Rectal smooth muscle tissue (tissue), 1 donor: Measurements from ENCODE around the gene FLOT1.
A peak's percentile ranks its signal among the peaks of the same experiment; 100 is the strongest.

Experiments
- H3K27ac ChIP-seq: one replicate; pipeline ENCODE4 v1.7.0; 2013; ENCODE audit warnings: low read depth, low read length, inconsistent platforms
- H3K27me3 ChIP-seq: one replicate; pipeline ENCODE4 v1.7.0; 2013; ENCODE audit warnings: low read length; ENCODE audit not compliant: control insufficient read depth, insufficient read depth
- H3K36me3 ChIP-seq: one replicate; pipeline ENCODE4 v1.7.0; 2013; ENCODE audit warnings: low read length; ENCODE audit not compliant: control insufficient read depth, insufficient read depth
- H3K4me1 ChIP-seq: one replicate; pipeline ENCODE4 v1.7.0; 2013; ENCODE audit warnings: low read length; ENCODE audit not compliant: control insufficient read depth, insufficient read depth
- H3K4me3 ChIP-seq: one replicate; pipeline ENCODE4 v1.7.0; 2013; ENCODE audit warnings: low read length
- H3K9ac ChIP-seq: one replicate; pipeline ENCODE4 v1.7.0; 2013; ENCODE audit warnings: low read length

Gene FLOT1

DNA sequence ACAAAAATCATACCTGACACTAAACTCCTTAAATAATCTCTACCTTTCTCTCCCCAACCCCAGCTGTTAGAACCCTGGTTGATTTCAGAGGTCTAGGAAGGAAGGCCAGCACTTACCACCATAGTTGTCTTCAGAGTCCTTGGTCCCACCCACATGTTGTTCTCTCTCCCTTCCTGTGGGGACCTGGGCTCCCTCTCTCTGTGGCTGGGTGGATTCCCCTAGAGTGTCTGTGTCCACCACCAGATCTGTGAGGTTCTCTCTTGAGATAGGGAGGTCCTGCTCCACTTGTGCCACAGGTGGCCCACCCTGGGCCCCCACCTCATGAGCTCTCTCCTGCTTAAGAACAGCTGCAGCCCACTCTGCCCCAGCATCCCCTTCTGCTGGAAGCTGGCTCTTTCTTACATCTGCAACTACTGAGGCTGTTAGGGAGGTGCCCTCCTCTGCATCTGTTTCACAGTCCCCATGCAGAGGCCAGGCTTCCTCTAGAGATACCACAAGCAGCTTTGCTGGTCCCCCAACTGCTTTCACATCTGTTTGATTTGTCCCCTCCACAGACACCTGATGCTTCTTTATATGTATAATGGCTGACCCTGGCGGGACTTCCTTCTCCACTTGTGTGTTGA is 30.6 kb downstream of the FLOT1 start:
- Histone ChIP-seq H3K27ac (no peak overlapping the region), H3K4me3 (no peak overlapping the region), H3K4me1 (peaks cover 6% of the 10 kb centered on the region), H3K27me3 (no peaks in the 10 kb centered on the region), H3K9ac (no peak overlapping the region), H3K36me3 (peaks cover 19% of the 10 kb centered on the region)

DNA sequence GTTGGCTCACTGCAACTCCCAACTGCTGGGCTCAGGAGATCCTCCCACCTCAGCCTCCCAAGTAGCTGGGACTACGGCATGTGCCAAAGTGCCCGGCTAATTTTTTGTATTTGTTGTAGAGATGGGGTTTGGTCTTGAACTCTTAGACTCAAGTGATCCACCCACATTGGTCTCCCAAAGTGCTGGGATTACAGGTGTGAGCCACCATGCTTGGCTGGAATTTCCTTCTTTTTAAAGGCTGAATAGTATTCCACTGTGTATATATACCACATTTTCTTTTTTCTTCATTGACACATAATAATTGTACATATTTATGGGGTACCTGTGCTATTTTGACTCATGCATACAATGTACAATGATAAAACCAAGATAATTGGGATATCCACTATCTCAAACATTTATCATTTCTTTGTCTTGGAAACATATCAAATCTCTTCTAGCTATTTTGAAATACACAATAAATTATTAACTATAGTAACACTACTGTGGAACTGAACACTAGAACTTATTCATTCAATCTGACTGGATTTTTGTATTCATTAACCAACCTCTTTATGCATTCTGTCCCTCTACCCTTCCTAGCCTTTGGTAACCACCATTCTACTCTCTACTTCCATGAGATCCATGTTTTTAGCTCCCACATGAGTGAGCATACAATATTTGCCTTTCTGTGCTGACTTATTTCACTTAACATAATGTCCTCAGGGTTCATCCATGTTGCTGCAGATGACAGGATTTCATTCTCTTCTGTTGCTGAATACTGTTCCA is 33.2 kb downstream of the FLOT1 start:
- H3K36me3 ChIP-seq = peaks cover 19% of the 10 kb centered on the region
- no peaks in the 10 kb centered on the region for H3K27me3 ChIP-seq
- H3K27ac ChIP-seq = no peak overlapping the region

DNA sequence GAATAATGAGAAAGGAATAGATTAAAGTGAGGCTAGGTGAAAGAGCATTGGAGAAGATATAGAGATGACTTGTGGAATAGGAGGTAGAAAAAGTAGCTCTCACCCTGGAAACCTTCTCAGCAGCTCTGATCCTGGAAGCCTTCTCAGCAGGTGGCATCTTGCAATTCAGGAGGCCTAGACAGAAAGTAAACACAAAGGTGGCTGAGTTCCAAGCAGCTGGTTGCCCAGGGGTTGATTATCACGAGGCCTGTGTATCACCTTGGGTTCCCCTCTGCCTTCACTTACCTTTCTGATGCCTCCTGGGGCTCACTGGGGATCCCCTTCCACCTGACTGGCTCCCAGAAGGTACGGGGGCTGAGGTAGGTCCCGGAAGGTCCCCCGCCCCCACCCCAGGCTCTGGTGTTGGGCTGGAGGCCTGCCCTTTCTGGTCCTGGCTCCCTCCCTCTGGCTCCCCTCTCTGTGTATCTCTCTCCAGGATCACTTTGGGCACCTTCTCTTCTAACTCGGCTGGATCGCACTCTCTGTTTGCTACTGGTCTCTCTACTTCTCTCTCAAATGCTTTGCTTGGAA is 35.1 kb downstream of the FLOT1 start:
- Histone ChIP-seq H3K36me3 (peaks cover 20% of the 10 kb centered on the region), H3K9ac (no peak overlapping the region), H3K4me1 (no peaks in the 10 kb centered on the region), H3K27ac (no peak overlapping the region), H3K27me3 (no peaks in the 10 kb centered on the region), H3K4me3 (no peak overlapping the region)

More for the DNA sequence above, 33.2 kb downstream of the FLOT1 start:
- Histone ChIP-seq H3K4me3 (no peak overlapping the region), H3K9ac (no peak overlapping the region), H3K4me1 (no peaks in the 10 kb centered on the region)

DNA sequence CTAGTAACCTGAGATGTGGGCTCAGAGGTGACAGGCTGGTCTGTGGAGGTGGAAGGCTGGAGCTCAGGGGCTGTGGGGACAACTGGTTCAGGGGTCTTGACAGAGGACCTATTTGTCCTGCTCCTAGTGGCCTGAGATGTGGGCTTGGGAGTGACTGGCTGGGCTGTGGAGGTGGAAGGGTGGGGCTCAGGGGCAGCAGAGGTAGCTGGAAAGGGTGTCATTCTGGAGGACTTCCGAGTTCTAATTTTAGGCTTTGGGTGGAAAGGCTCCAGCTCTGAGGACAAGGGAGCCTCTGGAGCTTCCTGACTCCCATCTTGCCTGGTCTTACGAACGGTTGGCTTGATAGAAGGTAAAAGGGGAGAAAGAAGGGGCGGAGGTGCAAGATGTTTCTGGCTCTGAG is 36.9 kb downstream of the FLOT1 start:
- H3K4me3 ChIP-seq = no peak overlapping the region
- H3K9ac ChIP-seq = no peak overlapping the region
- no peak overlapping the region for H3K27ac ChIP-seq
- H3K4me1 ChIP-seq = no peaks in the 10 kb centered on the region
- no peaks in the 10 kb centered on the region for H3K27me3 ChIP-seq
- peaks cover 11% of the 10 kb centered on the region for H3K36me3 ChIP-seq

DNA sequence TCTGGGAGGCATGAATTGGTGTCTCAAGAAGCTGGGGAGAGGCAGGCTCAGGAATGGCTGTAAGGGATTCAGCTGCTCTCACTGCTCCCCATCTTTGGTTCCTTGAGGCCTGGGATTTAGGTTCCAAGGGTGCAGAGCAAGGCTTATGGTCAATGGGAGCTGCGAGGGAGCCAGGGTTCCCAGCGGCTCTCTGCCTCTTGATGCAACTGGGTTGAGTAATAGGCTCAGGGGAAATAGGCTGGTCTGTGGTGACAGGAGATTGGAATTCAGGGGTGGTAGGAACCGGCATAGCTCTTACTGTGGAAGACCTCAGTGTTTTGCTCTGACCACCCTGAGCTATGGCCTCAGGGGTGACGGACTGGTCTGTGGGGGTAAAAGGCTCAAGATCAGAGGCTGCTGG is 38.7 kb downstream of the FLOT1 start:
- Histone ChIP-seq H3K36me3 (peaks cover 11% of the 10 kb centered on the region), H3K27ac (no peak overlapping the region), H3K4me3 (no peak overlapping the region), H3K27me3 (no peaks in the 10 kb centered on the region), H3K9ac (no peak overlapping the region), H3K4me1 (no peaks in the 10 kb centered on the region)

DNA sequence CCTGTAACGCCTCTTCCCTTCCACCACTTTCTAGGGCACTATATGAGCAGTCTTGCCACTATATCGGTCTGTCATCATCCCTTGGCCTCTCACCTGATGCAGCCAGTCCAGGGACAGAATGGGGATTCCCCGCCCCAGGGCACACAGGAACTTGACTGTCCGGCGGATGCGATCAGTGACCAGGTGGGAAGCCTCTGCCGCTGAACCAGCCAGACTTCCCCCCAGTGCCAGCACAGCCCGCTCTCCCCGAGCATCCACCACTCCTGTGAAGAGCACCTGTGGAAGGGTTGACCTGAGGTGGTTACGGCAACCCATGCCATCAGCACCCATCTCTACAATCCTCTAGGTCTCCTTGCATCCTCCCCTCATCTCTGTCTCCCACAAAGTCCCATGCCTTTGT is 39.5 kb downstream of the FLOT1 start:
- peaks cover 8% of the 10 kb centered on the region for H3K36me3 ChIP-seq
- H3K9ac ChIP-seq = no peak overlapping the region
- no peak overlapping the region for H3K27ac ChIP-seq
- no peak overlapping the region for H3K4me3 ChIP-seq
- no peaks in the 10 kb centered on the region for H3K4me1 ChIP-seq
- no peaks in the 10 kb centered on the region for H3K27me3 ChIP-seq

DNA sequence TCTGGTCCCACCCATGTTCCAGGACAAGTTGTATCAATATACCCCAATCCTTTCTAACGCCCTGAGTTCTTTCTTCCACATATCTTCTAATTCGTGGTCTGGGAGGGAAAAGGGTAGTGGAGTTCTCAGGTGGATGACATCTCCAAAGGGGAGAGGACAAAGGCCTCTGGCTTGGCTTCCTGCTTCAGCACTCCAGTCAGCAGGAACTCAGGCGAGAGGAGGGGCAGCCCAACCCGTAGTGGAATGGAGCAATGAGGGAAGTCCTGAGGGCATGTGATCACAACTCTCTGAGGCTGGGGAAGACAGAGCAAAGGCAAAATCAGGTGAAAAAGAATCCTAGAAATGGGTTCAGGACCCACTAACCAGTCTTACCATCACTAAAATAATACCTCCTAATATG is 42.1 kb downstream of the FLOT1 start:
- Histone ChIP-seq H3K9ac (no peak overlapping the region), H3K27ac (no peak overlapping the region), H3K27me3 (no peaks in the 10 kb centered on the region), H3K36me3 (peaks cover 5% of the 10 kb centered on the region), H3K4me1 (no peaks in the 10 kb centered on the region), H3K4me3 (no peak overlapping the region)

DNA sequence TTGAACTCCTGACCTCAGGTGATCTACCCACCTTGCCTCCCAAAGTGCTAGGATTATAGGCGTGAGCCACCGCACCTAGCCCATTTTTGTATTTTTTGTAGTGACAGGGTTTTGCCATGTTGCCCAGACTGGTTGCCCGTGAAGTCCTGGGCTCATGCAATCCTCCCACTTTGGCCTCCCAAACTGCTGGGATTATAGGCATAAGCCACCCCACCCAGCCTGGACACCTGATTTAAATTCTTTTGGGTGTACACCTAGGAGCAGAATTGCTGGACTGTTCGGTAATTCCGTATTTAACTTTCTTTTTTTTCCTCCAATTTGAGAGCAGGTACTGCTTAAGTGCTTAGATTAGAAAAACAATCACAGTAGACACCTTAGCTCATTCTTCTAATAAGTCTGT is 46.1 kb downstream of the FLOT1 start:
- H3K4me3 ChIP-seq = no peak overlapping the region
- no peak overlapping the region for H3K9ac ChIP-seq
- H3K4me1 ChIP-seq = peaks cover 2% of the 10 kb centered on the region
- no peaks in the 10 kb centered on the region for H3K36me3 ChIP-seq
- no peaks in the 10 kb centered on the region for H3K27me3 ChIP-seq
- no peak overlapping the region for H3K27ac ChIP-seq

DNA sequence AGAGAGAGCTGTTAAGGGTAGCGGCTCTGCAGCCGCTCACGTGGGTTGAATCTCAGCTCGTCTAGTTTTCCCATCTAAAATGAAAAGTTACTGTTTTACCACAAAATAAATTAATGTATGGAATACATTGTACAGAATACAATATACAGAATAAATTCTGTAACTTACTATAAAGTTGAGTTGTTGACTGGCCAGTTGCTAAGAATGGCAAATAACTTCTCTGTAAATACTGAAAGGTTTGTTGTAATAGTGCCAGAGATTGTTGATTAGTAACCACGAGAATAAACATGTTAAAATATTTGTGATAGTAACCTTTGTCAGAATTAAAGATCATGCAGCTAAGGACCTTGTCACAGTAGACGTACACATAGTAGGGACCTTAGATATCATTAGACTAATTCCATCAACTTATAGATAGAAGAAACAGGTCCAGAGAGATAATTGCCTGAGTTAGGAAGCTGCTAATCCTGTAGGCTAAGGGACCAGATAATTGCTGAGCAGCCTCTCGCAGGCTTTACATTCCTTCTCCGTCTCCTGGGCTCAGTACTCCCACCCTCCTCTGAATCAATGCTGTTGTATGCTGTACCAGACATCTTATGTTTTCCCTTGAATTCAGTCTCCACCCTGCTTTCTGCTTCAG is 51.2 kb downstream of the FLOT1 start:
- Histone ChIP-seq H3K36me3 (no peaks in the 10 kb centered on the region), H3K9ac (no peak overlapping the region), H3K27ac (peak overlapping the region; percentile 99), H3K27me3 (no peaks in the 10 kb centered on the region), H3K4me3 (peak overlapping the region; percentile 40), H3K4me1 (peaks cover 33% of the 10 kb centered on the region)

DNA sequence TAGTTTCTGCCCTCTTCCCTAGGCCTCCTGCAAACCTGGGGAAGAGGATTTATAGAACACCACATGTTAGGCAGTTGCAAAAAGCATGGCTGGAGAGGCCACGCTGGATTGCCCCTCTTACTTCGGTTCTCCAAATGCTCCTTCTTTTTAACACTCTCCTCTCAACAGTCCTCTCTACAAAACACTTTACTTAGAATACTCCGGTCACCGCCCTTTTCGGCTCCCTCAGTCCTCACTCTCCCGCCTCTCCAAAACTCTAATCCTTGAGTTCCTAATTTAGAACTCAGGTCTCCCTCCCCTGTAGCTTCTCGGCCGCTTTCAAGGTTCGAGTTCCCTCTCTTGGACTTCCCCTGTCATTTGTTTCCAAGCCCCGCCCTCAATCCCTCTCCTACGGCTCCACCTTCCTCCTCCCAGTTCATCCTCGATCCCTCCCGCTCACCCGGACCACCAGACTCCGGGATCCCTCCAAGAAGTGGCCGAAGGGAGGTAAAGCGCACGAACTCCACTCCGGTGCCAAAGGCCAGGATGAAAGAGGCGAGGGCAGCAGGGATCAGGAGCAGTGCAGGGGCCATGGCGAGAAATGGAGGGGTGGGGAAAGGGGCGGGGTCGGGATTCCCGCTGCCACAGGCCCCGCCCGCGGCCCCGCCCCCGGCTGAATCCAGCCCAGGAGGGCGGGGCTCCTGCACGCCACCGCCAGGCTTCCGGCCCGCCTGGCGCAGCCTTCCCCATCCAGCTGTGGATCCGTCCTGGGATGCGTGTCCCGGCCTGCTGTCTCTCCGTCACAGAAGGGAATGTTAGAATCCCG is 51.9 kb downstream of the FLOT1 start, which contains the start of gene NRM:
TSS of gene NRM (minus strand) at position 582 of the 805 bp plus-strand sequence. CDS start at position 572, 10 bp downstream.
- H3K4me1 ChIP-seq = peaks cover 33% of the 10 kb centered on the region
- peak within 1 kb of the TSS; percentile 80 for H3K4me3 ChIP-seq
- H3K9ac ChIP-seq = no peak within 1 kb of the TSS

DNA sequence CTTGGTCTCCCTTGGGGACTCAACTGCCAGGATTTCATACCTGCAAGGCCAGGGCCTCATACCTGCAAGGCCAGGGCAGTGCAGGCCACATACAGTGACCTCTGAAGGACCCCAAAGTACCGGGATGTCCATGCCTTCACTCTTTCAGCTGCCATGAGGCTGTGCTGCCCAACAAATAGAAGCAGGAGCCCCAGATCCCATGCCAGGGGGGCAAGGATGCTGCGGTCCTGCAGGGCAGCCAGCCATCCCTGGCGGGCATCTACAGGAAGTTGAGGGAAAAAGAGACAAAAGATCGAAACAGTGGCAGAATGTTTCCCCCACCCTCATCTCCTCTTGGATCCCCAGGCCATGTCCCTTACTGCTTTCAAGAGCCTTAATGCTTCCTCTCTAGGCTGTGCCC is 52.5 kb downstream of the FLOT1 start:
- Histone ChIP-seq H3K36me3 (no peaks in the 10 kb centered on the region), H3K27me3 (no peaks in the 10 kb centered on the region), H3K4me3 (peak overlapping the region; percentile 80), H3K27ac (peak overlapping the region; percentile 99), H3K9ac (no peak overlapping the region), H3K4me1 (peaks cover 33% of the 10 kb centered on the region)

More for the DNA sequence above, 51.9 kb downstream of the FLOT1 start, which contains the start of gene NRM:
- H3K27me3 ChIP-seq = no peaks in the 10 kb centered on the region
- no peaks in the 10 kb centered on the region for H3K36me3 ChIP-seq
- peak within 1 kb of the TSS; percentile 99 for H3K27ac ChIP-seq
